Ovary (tissue), 10 donors: ENCODE measurements around the gene TIGAR. TPM values are rescaled to one million over a fixed set of nuclear protein-coding genes. Genes with fewer than 3 reads are reported as not detected.
A peak's percentile ranks its signal among the peaks of the same experiment; 100 is the strongest.

ENCODE experiments used
- DNase-seq, 5 donors: peaks; one replicate each; pipeline ENCODE4 v3.0.0-alpha.2; 2019 to 2020
- H3K27ac ChIP-seq, 2 donors: fragments of 200-600 bp; one replicate each; pipeline versions ENCODE4 v1.5.1 to v1.8.0; 2019 to 2022
- H3K27me3 ChIP-seq: fragments of 200-600 bp; one replicate; pipeline ENCODE4 v1.8.0; 2022
- H3K36me3 ChIP-seq: fragments of 200-600 bp; sonication (generic); one replicate; pipeline ENCODE4 v1.5.1; 2019
- H3K4me1 ChIP-seq: one replicate; pipeline ENCODE4 v1.8.1; 2013; ENCODE audit warnings: mild to moderate bottlenecking, moderate library complexity; ENCODE audit not compliant: insufficient read depth
- H3K4me3 ChIP-seq: fragments of 200-600 bp; sonication (generic); one replicate; pipeline ENCODE4 v1.5.1; 2017
- H3K9me3 ChIP-seq, 2 donors: fragments of 200-600 bp in 1 of 2; sonication (generic) in 1 of 2; one replicate each; pipeline versions ENCODE4 v1.5.1 to v1.8.1; 2013 to 2019; ENCODE audit warnings: mild to moderate bottlenecking in 1 of 2, moderate library complexity in 1 of 2
- EP300 ChIP-seq: sonication (generic); formaldehyde crosslinking; IDR thresholded peaks from one replicate; pipeline ENCODE4 v1.6.1; 2017; ENCODE audit warnings: antibody characterized with exemption
- POLR2A ChIP-seq: fragments of 450-650 bp; IDR thresholded peaks from one replicate; pipeline ENCODE4 v1.6.1; 2017; ENCODE audit warnings: antibody characterized with exemption, mild to moderate bottlenecking, moderate library complexity
- WGBS, 3 donors: extraction: QIAGEN DNeasy Blood & Tissue Kit in 1 of 3; methylation state at CpG; one replicate each; pipeline versions ENCODE4 v1.1.5 to v1.1.7; 2013 to 2017; 5-methylcytosine and 5-hydroxymethylcytosine counted together
- intact Hi-C, 4 donors: fragments of 100-400 bp; cut with DNase I; formaldehyde crosslinking; loops; one replicate each; pipeline versions ENCODE4 v1.11.0 to v1.15.1; 2022 to 2023
- long read RNA-seq, 3 donors: library from polyadenylated mRNA in 2 of 3; unstranded in 2 of 3; transcript quantifications; one replicate each; pipeline ENCODE4 v2.0.0 and lab custom pipeline, GENCODE V29; 2021 to 2026
- polyA plus RNA-seq, 2 donors: library from polyadenylated mRNA; stranded (reverse); fragments of 200-250 nt in 1 of 2; fragments of 350-450 nt in 1 of 2; fragmentation: Illumina TruSeq in 1 of 2; extraction: RNeasy Lipid Tissue Mini Kit (QIAGEN cat#74804) in 1 of 2; gene quantifications; one replicate each; pipeline ENCODE4 v1.2.3, GENCODE V29; 2013 to 2014
- total RNA-seq, 7 donors: library from RNA; depleted of rRNA in 2 of 7; stranded (reverse); fragments of >200 nt in 2 of 7; fragmentation: NEBNext Ultra II Directional in 3 of 7; extraction: Animal tissue kit (Norgen Biotek cat#: 25700) in 3 of 7; gene quantifications; one replicate each; pipeline versions ENCODE4 v1.1.0 to v1.2.4, GENCODE V29; 2016 to 2023
- TF ChIP-seq, protein P1 (sequence below), 3 donors: fragments of 450-650 bp in 2 of 3; fragments of 200-600 bp in 1 of 3; IDR thresholded peaks; one replicate each; pipeline versions ENCODE4 v1.5.1 to v1.8.0; 2016 to 2022; ENCODE audit warnings: antibody characterized with exemption in 3 of 3, mild to moderate bottlenecking in 1 of 3
- donor health status: DM: no; HTN: no; CAD: no; lungs with moderate emphysema.
- donor health status: DM: no; HTN: no; CAD: no.
- donor health status: Bipolar disorder and iron deficiency.
- donor health status: DM: yes; HTN: yes; CAD: no.
- donor health status: DM: no; HTN: no; CAD: no.
- donor health status: DM: yes; HTN: yes; CAD: no.

Gene TIGAR, protein sequence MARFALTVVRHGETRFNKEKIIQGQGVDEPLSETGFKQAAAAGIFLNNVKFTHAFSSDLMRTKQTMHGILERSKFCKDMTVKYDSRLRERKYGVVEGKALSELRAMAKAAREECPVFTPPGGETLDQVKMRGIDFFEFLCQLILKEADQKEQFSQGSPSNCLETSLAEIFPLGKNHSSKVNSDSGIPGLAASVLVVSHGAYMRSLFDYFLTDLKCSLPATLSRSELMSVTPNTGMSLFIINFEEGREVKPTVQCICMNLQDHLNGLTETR
- total RNA-seq (10 to 100 TPM in 1 of 7 donors, 1 to 10 TPM in 5, under 1 TPM in 1; 0.36 to 10.3 (median 4.1) TPM), polyA plus RNA-seq (1 to 10 TPM; 1.0 to 8.1 TPM)
- long read RNA-seq, donor 1, transcript TIGAR-201 (6 exons, 2,782 nt), result major isoform, 14 of 16 reads
- long read RNA-seq, donor 1, partial matches to known transcripts, result 0 of 16 reads
- long read RNA-seq, donor 1, other reads (novel, unspliced or antisense), result 2 of 16 reads
- long read RNA-seq, donor 2, transcript TIGAR-201 (6 exons, 2,782 nt), result major isoform, 9 of 9 reads
- long read RNA-seq, donor 2, partial matches to known transcripts, result 0 of 9 reads
- long read RNA-seq, donor 2, other reads (novel, unspliced or antisense), result 0 of 9 reads
- long read RNA-seq, donor 3, partial matches to known transcripts, result 0 of 4 reads
- long read RNA-seq, donor 3, other reads (novel, unspliced or antisense), result 1 of 4 reads

DNA sequence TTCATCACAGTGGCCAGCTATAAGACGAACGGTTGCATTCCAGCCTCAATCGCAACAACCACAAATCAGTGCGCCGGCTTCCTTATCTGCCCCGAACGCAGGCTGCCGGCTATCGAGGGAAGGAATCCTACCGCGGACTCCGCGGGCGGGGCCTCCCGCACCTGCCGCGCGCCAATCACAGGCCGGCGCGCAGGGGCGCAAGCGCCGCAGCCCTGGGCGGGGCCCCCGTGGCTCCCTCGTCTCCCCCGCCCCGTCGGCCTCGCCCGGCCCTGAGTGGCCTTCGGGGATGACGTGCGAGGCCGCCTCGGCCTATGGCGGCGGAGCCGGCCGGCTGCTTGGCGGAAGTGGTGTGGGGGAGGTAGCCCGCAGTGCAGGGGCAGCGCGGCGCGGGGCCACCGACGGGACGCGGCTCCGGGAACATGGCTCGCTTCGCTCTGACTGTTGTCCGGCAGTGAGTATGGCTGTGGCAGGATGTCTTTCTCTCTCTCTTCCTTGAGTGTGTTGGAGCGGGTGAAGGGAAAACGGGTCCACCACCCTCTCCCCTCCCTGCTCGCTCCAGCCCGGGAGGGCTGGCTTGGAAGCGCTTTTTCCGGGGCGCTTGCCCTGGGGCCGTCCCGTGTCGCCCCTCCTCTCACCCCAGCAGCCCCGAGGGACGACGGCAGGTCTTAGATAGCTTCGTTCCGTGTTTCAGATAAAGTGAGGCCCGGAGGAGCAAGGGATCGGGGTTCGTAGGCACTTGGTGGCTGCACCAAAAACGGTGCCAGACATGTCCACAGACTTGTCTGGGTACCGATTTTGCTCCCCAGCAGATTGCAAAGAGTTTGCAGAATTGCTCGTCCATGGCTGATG is at the start of gene TIGAR:
TSS of gene TIGAR (plus strand) at position 361 of the 849 bp plus-strand sequence. CDS start at position 420, 59 bp downstream.
- no peaks in the 10 kb centered on the region for H3K36me3 ChIP-seq
- WGBS, 3 donors, result 0 to 1% (median 0%) methylated on average over 71 to 76 of the region's 76 CpGs
- intact Hi-C loops, result loop anchor here in 1 of 4 donors (2.0 kb wide), 1 partner anchor 46 kb away; no protein-coding TSS in a partner anchor

DNA sequence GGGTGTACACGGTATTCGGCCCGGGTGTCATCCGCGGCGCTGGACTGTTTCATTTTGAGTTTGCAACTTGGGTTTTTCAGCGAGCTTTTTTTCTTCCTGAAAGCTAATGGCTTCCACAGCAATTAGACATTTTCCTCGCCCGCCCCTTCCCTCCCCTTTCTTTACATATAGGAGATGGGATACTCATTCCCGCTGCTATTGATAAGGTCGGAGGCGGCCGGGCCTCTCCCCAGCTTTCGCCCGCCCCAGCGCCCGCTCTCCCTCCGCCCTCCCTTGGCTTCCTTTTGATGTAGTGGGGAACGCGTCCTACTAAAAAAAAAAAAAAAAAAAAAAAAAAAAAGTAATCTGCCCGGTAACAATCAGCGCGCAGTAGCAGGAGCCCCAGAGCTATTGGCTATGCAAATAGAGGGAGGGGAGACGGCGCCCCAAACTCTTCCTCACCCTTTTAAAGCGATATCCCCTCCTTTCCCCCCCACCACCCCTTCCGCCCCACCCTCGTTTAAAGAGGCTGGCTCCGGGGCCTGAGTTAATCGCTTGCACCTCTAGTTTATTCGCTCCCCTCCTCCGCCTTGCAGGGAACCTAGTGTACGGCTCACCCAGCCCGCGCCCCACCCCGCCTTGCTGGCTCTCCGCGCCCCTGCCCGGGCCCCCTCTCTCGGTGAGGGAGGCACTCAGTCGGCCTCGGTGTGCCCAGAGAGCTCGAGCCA is 49.1 kb upstream of the TIGAR start:
- no peaks in the 10 kb centered on the region for H3K9me3 ChIP-seq
- intact Hi-C loops, result loop anchor here (5.0 to 10.0 kb wide), 4 partner anchors 237 to 967 kb away; no protein-coding TSS in a partner anchor
- no peaks in the 10 kb centered on the region for H3K36me3 ChIP-seq
- peaks cover 16% of the 10 kb centered on the region for H3K4me1 ChIP-seq
- H3K27ac ChIP-seq, result peak overlapping the region in 1 of 2 donors; percentile 46
- WGBS, 3 donors, result 0 to 2% (median 1%) methylated on average over 41 to 43 of the region's 43 CpGs
- TF ChIP-seq POLR2A (no peak), EP300 (no peak)
- TF ChIP-seq, protein P1, sequence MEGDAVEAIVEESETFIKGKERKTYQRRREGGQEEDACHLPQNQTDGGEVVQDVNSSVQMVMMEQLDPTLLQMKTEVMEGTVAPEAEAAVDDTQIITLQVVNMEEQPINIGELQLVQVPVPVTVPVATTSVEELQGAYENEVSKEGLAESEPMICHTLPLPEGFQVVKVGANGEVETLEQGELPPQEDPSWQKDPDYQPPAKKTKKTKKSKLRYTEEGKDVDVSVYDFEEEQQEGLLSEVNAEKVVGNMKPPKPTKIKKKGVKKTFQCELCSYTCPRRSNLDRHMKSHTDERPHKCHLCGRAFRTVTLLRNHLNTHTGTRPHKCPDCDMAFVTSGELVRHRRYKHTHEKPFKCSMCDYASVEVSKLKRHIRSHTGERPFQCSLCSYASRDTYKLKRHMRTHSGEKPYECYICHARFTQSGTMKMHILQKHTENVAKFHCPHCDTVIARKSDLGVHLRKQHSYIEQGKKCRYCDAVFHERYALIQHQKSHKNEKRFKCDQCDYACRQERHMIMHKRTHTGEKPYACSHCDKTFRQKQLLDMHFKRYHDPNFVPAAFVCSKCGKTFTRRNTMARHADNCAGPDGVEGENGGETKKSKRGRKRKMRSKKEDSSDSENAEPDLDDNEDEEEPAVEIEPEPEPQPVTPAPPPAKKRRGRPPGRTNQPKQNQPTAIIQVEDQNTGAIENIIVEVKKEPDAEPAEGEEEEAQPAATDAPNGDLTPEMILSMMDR (IDR thresholded peaks at IDR 0.05), result no peak
- peak overlapping the region; percentile 43 for H3K4me3 ChIP-seq
- no peaks in the 10 kb centered on the region for H3K27me3 ChIP-seq
- peak; percentile 57 to 68 (median 63) for DNase-seq

More for the DNA sequence above, at the start of gene TIGAR:
- peak; percentile 86 to 93 (median 87) for DNase-seq
- Histone ChIP-seq H3K4me3 (peak within 1 kb of the TSS; percentile 86), H3K27ac (no peak within 1 kb of the TSS), H3K9me3 (no peaks in the 10 kb centered on the region), H3K4me1 (peaks cover 4% of the 10 kb centered on the region), H3K27me3 (no peaks in the 10 kb centered on the region)
- peak; percentile 6 for TF ChIP-seq POLR2A
- TF ChIP-seq, protein P1 (IDR thresholded peaks at IDR 0.05), result no peak

DNA sequence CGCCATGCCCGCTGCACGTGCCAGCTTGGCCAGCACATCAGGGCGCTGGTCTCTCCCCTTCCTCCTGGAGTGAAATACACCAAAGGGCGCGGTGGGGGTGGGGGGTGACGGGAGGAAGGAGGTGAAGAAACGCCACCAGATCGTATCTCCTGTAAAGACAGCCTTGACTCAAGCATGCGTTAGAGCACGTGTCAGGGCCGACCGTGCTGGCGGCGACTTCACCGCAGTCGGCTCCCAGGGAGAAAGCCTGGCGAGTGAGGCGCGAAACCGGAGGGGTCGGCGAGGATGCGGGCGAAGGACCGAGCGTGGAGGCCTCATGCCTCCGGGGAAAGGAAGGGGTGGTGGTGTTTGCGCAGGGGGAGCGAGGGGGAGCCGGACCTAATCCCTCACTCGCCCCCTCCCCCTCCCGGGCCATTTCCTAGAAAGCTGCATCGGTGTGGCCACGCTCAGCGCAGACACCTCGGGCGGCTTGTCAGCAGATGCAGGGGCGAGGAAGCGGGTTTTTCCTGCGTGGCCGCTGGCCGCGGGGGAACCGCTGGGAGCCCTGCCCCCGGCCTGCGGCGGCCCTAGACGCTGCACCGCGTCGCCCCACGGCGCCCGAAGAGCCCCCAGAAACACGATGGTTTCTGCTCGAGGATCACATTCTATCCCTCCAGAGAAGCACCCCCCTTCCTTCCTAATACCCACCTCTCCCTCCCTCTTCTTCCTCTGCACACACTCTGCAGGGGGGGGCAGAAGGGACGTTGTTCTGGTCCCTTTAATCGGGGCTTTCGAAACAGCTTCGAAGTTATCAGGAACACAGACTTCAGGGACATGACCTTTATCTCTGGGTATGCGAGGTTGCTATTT is 48.4 kb upstream of the TIGAR start:
- H3K4me3 ChIP-seq, result peak overlapping the region; percentile 43
- H3K4me1 ChIP-seq, result peaks cover 16% of the 10 kb centered on the region
- WGBS, 3 donors, result 1 to 2% (median 2%) methylated on average over 57 to 62 of the region's 62 CpGs
- intact Hi-C loops, result loop anchor here (5.0 to 10.0 kb wide), 4 partner anchors 238 to 968 kb away; no protein-coding TSS in a partner anchor
- no peaks in the 10 kb centered on the region for H3K9me3 ChIP-seq
- no peaks in the 10 kb centered on the region for H3K36me3 ChIP-seq
- H3K27me3 ChIP-seq, result no peaks in the 10 kb centered on the region
- TF ChIP-seq, protein P1 (IDR thresholded peaks at IDR 0.05), result no peak
- TF ChIP-seq POLR2A (no peak), EP300 (no peak)
- H3K27ac ChIP-seq, result peak overlapping the region in 1 of 2 donors; percentile 46
- peak; percentile 44 to 60 (median 58) for DNase-seq
